ENCODE results near the gene UBE2E2.

Gene UBE2E2

DNA sequence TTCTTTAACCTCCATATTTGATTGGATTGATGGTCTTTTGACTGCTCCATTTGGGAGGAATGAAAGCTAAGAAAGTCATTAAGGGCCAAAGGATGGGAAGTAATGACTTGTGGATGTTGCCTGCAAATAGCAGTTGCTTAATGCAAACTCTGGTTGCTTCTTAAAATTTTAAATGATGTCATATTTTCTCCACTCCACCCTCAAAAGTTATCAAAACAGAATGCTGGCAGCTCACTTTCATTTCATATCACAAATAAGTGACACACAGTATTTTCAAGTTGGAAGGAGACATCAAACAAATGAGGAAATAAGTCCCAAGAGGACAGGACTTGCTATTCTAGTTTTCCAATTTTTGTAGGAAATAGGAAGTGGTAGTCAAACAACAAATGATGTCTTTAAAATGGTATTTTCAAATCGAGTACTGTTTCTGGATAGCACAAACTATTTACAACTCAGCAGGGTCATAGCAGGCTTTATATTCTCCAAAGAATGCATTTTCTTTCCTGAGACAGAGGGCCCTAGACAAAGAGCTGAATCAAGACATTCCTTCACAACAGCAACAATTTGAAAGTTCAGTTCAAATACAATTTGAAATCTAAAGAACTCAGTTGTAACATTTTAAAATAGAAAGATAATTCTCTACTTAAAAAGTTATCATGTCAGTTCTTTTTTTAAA, 437.5 kb downstream of the UBE2E2 start:
- FAIRE-seq = no peak
